Left ventricle myocardium inferior (tissue), 1 donor: ENCODE measurements around the gene TBC1D5. TPM values are rescaled to one million over a fixed set of nuclear protein-coding genes. Genes with fewer than 3 reads are reported as not detected.

Experiments used
- DNase-seq: peaks from one replicate; pipeline ENCODE4 v3.0.0-alpha.2; 2020
- H3K27ac ChIP-seq: fragments of 200-600 bp; replicated peaks from 2 replicates; pipeline ENCODE4 v1.8.0; 2021
- H3K27me3 ChIP-seq: fragments of 200-600 bp; 2 replicates; pipeline ENCODE4 v1.8.0; 2021; ENCODE audit warnings: low read depth
- H3K36me3 ChIP-seq: fragments of 200-600 bp; 2 replicates; pipeline ENCODE4 v1.8.0; 2021
- H3K4me1 ChIP-seq: fragments of 200-600 bp; 2 replicates; pipeline ENCODE4 v1.8.0; 2021
- H3K4me3 ChIP-seq: fragments of 200-600 bp; 2 replicates; pipeline ENCODE4 v1.8.0; 2021; ENCODE audit warnings: mild to moderate bottlenecking, moderate library complexity
- H3K9me3 ChIP-seq: fragments of 200-600 bp; replicated peaks from 2 replicates; pipeline ENCODE4 v1.8.0; 2021
- intact Hi-C: fragments of 100-400 bp; cut with micrococcal nuclease; formaldehyde crosslinking; loops from one replicate; pipeline ENCODE4 v1.11.0; 2022
- total RNA-seq: library from RNA; stranded (reverse); fragmentation: NEBNext Ultra II Directional; extraction: Animal tissue kit (Norgen Biotek cat#: 25700); gene quantifications from one replicate; pipeline ENCODE4 v1.2.1, GENCODE V29; 2021
- TF ChIP-seq, protein P1 (sequence below): fragments of 200-600 bp; IDR thresholded peaks from 2 replicates; pipeline ENCODE4 v1.8.0; 2021; ENCODE audit warnings: antibody characterized with exemption, mild to moderate bottlenecking, borderline replicate concordance
- donor health status: DM: no; HTN: yes; CAD: no; lungs with severe emphysema.

The TBC1D5 gene
- total RNA-seq, 1 donor from 2014 or later, result 26.9 TPM

DNA sequence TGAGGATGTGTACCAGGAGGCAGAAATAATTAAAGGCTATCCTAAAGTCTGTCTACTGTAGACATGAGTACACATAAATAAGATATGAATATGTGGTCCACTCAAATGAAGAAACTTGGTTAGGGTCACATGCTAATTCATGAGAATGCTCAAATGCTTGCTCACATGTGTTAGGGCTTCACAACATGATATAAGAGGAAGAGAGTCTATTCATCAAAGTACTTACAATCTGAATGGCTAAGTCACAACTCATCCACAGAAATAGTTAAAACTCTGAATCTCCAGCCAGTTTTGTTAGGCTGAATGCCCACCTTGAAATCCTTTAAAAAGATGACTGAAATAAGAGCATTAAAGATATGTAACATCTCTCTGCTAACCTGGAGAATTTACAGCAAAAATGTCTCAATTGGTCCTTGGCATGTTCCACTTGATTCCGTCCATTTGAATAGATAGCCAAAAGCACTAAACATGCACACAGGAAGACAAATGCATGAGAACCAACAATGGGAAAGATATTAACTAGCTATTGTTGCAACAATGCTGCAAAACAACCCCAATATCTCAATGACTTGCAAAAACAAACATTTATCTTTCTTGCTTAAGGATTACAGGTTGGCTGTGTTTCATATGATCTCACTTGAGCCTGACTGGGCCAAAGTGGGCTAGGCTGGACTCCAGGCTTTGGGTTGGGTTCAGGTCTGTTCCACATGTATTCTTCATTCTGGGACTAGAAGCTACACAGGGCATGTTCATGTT is 10.6 kb upstream of the TBC1D5 start:
- Histone ChIP-seq H3K27me3 (no peaks in the 10 kb centered on the region), H3K4me1 (no peaks in the 10 kb centered on the region), H3K9me3 (no peaks in the 10 kb centered on the region), H3K36me3 (no peaks in the 10 kb centered on the region), H3K4me3 (no peak overlapping the region), H3K27ac (no peak overlapping the region)
- TF ChIP-seq, protein P1, sequence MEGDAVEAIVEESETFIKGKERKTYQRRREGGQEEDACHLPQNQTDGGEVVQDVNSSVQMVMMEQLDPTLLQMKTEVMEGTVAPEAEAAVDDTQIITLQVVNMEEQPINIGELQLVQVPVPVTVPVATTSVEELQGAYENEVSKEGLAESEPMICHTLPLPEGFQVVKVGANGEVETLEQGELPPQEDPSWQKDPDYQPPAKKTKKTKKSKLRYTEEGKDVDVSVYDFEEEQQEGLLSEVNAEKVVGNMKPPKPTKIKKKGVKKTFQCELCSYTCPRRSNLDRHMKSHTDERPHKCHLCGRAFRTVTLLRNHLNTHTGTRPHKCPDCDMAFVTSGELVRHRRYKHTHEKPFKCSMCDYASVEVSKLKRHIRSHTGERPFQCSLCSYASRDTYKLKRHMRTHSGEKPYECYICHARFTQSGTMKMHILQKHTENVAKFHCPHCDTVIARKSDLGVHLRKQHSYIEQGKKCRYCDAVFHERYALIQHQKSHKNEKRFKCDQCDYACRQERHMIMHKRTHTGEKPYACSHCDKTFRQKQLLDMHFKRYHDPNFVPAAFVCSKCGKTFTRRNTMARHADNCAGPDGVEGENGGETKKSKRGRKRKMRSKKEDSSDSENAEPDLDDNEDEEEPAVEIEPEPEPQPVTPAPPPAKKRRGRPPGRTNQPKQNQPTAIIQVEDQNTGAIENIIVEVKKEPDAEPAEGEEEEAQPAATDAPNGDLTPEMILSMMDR, result no peak
- DNase-seq, result no peak
- intact Hi-C loops, result no loop called here

DNA sequence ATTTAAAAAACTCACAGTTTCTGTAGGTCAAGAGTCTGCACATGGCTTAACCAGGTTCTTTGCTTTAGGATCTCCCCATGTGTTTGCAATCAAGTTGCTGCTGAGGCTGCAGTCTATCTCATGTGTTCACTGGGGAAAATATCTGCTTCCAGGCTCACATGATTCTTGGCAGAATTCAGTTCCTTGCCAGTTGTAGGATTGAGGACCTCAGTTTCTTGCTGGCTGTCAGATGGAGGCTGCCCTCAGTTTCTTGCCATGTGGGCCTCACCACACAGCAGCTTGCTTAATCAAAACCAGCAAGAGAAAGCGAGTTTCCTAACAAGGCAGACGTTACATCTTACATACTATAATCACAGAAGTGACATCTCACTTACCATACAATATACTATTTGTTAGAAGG is 10.0 kb upstream of the TBC1D5 start:
- intact Hi-C loops, result no loop called here
- Histone ChIP-seq H3K9me3 (no peaks in the 10 kb centered on the region), H3K27ac (no peak overlapping the region), H3K4me1 (no peaks in the 10 kb centered on the region), H3K4me3 (no peak overlapping the region), H3K36me3 (no peaks in the 10 kb centered on the region), H3K27me3 (no peaks in the 10 kb centered on the region)
- no peak for DNase-seq
- TF ChIP-seq, protein P1, result no peak

DNA sequence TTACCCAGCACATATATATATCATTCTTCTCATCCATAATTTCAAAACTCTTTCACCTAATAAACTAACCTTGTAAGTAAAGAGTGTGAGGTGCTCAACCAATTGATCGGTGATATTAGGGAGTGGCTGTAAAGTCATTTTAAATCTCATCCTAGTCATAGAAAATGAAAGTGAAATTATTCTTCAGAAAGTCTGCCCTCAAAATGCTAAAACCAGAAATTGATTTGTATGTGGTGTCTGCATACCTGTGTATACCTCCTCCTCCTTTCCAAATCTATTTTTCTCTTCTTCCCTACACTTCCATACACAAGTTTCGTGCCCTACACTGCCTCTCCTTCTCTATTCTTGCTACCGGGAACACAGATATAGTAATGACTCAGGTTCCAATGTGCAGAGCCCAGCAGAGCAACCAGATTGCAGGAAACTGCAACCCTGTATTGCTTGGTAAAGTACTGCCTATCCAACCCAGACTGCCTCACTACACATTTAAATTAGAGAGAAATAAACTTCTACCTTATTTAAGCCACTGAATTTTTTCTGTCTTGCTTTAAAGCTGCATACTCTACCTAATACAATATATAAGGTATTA is 7.4 kb upstream of the TBC1D5 start:
- H3K27me3 ChIP-seq, result no peaks in the 10 kb centered on the region
- TF ChIP-seq, protein P1, result no peak
- H3K36me3 ChIP-seq, result no peaks in the 10 kb centered on the region
- no peak for DNase-seq
- H3K4me3 ChIP-seq, result peak overlapping the region; percentile 12
- no peak overlapping the region for H3K27ac ChIP-seq
- H3K9me3 ChIP-seq, result no peaks in the 10 kb centered on the region
- no peaks in the 10 kb centered on the region for H3K4me1 ChIP-seq
- intact Hi-C loops, result no loop called here

DNA sequence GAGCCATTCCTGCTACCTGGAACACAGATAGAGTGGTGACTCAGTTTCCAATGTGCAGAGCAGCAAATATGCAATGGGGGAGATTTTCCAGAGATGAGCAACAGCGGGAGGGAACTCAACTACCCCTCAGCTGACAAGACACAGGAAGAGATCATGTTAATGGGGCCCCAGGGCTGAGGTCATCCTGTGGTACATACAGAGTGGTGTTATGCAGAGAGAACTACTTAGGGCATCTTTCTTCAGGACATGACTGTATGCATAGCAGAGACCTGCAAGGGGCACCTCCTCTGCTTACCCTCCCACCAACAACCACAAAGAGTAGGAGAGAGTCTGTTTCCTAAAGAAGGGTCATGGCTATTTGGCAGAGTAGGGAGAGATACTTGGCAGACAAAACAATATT is 6.8 kb upstream of the TBC1D5 start:
- H3K27me3 ChIP-seq, result no peaks in the 10 kb centered on the region
- no peaks in the 10 kb centered on the region for H3K4me1 ChIP-seq
- no peak for DNase-seq
- H3K9me3 ChIP-seq, result no peaks in the 10 kb centered on the region
- intact Hi-C loops, result no loop called here
- H3K27ac ChIP-seq, result no peak overlapping the region
- TF ChIP-seq, protein P1, result no peak
- no peak overlapping the region for H3K4me3 ChIP-seq
- H3K36me3 ChIP-seq, result no peaks in the 10 kb centered on the region

DNA sequence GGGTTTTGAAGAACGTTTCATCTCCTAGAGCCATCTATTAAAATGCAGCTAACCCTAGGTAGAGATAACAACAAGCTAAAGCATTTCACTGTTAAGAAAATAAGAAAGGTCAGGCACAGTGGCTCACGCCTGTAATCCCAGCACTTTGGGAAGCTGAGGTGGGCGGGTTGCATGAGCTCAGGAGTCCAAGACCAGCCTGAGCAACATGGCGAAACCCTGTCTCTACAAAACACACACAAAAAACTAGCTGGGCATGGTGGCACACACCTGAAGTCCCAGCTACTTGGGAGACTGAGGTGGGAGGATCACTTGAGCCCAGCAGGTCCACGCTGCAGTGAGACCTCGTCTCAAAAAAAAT is 5.4 kb upstream of the TBC1D5 start:
- Histone ChIP-seq H3K4me1 (peaks cover 8% of the 10 kb centered on the region), H3K27ac (no peak overlapping the region), H3K36me3 (no peaks in the 10 kb centered on the region), H3K4me3 (no peak overlapping the region), H3K27me3 (no peaks in the 10 kb centered on the region), H3K9me3 (no peaks in the 10 kb centered on the region)
- no peak for DNase-seq
- intact Hi-C loops, result no loop called here
- TF ChIP-seq, protein P1, result no peak
